ENCODE results near the gene CA11. TPM values are rescaled to one million over a fixed set of nuclear protein-coding genes. Genes with fewer than 3 reads are reported as not detected.
"Not testable (repeated sequence)": the region's sequence is repeated elsewhere in the genome, so short reads cannot be mapped to it uniquely, and the experiment has no call there.

The CA11 gene
- total RNA-seq, 1 donor from 2014 or later = 9.1 TPM

DNA sequence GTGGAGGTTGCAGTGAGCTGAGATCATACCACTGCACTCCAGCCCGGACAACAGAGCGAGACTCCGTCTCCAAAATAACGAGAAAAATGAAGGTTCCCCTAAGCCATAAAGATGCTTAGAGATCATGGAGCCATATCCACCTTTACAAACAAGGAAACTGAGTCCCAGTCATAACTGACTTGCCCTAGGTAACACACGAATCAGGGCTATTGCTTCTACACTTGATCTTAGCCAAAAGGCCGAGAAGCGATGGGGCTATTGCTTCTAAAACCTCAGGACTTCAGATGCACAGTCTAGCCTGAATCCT lies 12.0 kb downstream of the CA11 start:
- DNase-seq (ENCODE audit: low spot score) = no peak
- Mint-ChIP-seq H3K9me3 (ENCODE audit: low read depth) (no peaks in the 10 kb centered on the region), H3K27me3 (ENCODE audit: low read depth) (no peaks in the 10 kb centered on the region), H3K36me3 (ENCODE audit: low read depth) (no peaks in the 10 kb centered on the region), H3K4me1 (ENCODE audit: low read depth) (peaks cover 59% of the 10 kb centered on the region), H3K4me3 (ENCODE audit: unreplicated experiment) (peak overlapping the region; percentile 33), H3K27ac (ENCODE audit: unreplicated experiment) (peak overlapping the region; percentile 86)
- TF ChIP-seq CTCF (IDR thresholded peaks at IDR 0.05) = no peak

- H3K9me3 Mint-ChIP-seq (ENCODE audit: low read depth) = no peaks in the 10 kb centered on the region
- TF ChIP-seq CTCF (IDR thresholded peaks at IDR 0.05) = no peak
- no peaks in the 10 kb centered on the region for H3K36me3 Mint-ChIP-seq (ENCODE audit: low read depth)
- no peak overlapping the region for H3K27ac Mint-ChIP-seq (ENCODE audit: unreplicated experiment)
- no peak overlapping the region for H3K4me3 Mint-ChIP-seq (ENCODE audit: unreplicated experiment)
- H3K4me1 Mint-ChIP-seq (ENCODE audit: low read depth) = peaks cover 53% of the 10 kb centered on the region
- no peaks in the 10 kb centered on the region for H3K27me3 Mint-ChIP-seq (ENCODE audit: low read depth)
- DNase-seq (ENCODE audit: low spot score) = no peak
Measured at GRCh38 chr19:48633148-48634035, 12.6 kb downstream of the CA11 start.

- H3K27ac Mint-ChIP-seq (ENCODE audit: unreplicated experiment) = peak overlapping the region; percentile 5
- no peak overlapping the region for H3K4me3 Mint-ChIP-seq (ENCODE audit: unreplicated experiment)
- peaks cover 47% of the 10 kb centered on the region for H3K4me1 Mint-ChIP-seq (ENCODE audit: low read depth)
- H3K9me3 Mint-ChIP-seq (ENCODE audit: low read depth) = no peaks in the 10 kb centered on the region
- DNase-seq (ENCODE audit: low spot score) = no peak
- no peak for TF ChIP-seq CTCF (IDR thresholded peaks at IDR 0.05)
- no peaks in the 10 kb centered on the region for H3K27me3 Mint-ChIP-seq (ENCODE audit: low read depth)
- no peaks in the 10 kb centered on the region for H3K36me3 Mint-ChIP-seq (ENCODE audit: low read depth)
Measured at GRCh38 chr19:48632692-48633147, 13.3 kb downstream of the CA11 start.

- H3K4me3 Mint-ChIP-seq (ENCODE audit: unreplicated experiment); H3K9me3 Mint-ChIP-seq (ENCODE audit: low read depth); H3K36me3 Mint-ChIP-seq (ENCODE audit: low read depth); DNase-seq (ENCODE audit: low spot score); H3K27me3 Mint-ChIP-seq (ENCODE audit: low read depth): not testable (repeated sequence)
- H3K4me1 Mint-ChIP-seq (ENCODE audit: low read depth) = peaks cover 43% of the 10 kb centered on the region
- H3K27ac Mint-ChIP-seq (ENCODE audit: unreplicated experiment) = peak overlapping the region; percentile 5
Measured at GRCh38 chr19:48632286-48632685, 13.7 kb downstream of the CA11 start.

GRCh38 chr19:48631225-48631624 lies 14.8 kb downstream of the CA11 start:
- H3K27me3 Mint-ChIP-seq (ENCODE audit: low read depth) = no peaks in the 10 kb centered on the region
- peaks cover 40% of the 10 kb centered on the region for H3K4me1 Mint-ChIP-seq (ENCODE audit: low read depth)
- no peak for DNase-seq (ENCODE audit: low spot score)
- H3K9me3 Mint-ChIP-seq (ENCODE audit: low read depth) = no peaks in the 10 kb centered on the region
- no peaks in the 10 kb centered on the region for H3K36me3 Mint-ChIP-seq (ENCODE audit: low read depth)
- H3K4me3 Mint-ChIP-seq (ENCODE audit: unreplicated experiment) = no peak overlapping the region
- peak overlapping the region; percentile 83 for H3K27ac Mint-ChIP-seq (ENCODE audit: unreplicated experiment)
- TF ChIP-seq CTCF (IDR thresholded peaks at IDR 0.05) = no peak

Measured in chondrocyte (in vitro differentiated cells).